Loucy (cell line): Measurements from ENCODE around the gene CCND1.

ENCODE experiments used
- H2AFZ ChIP-seq: fragments of 200-600 bp; sonication (generic); 2 replicates; pipeline ENCODE4 v1.6.0; 2016; ENCODE audit warnings: antibody characterized with exemption, mild to moderate bottlenecking, low read length, moderate library complexity
- H3F3A ChIP-seq: fragments of 200-600 bp; 2 replicates; pipeline ENCODE4 v1.6.0; 2016; ENCODE audit warnings: antibody characterized with exemption, low read depth, mild to moderate bottlenecking
- H3K27me3 ChIP-seq: fragments of 200-600 bp; sonication (generic); 2 replicates; pipeline ENCODE4 v1.6.1; 2014; ENCODE audit warnings: low read length, mild to moderate bottlenecking; ENCODE audit not compliant: insufficient read depth, poor library complexity, severe bottlenecking
- H3K36me3 ChIP-seq: fragments of 200-600 bp; sonication (generic); 2 replicates; pipeline ENCODE4 v1.6.1; 2016; ENCODE audit warnings: low read length; ENCODE audit not compliant: insufficient read depth
- H3K4me1 ChIP-seq: fragments of 200-600 bp; sonication (generic); 2 replicates; pipeline ENCODE4 v1.5.1; 2014; ENCODE audit warnings: low read length, mild to moderate bottlenecking; ENCODE audit not compliant: insufficient read depth, poor library complexity, severe bottlenecking
- H3K4me2 ChIP-seq: fragments of 200-600 bp; sonication (generic); 2 replicates; pipeline ENCODE4 v1.6.0; 2014; ENCODE audit warnings: antibody characterized with exemption, low read length, low read depth, mild to moderate bottlenecking; ENCODE audit not compliant: poor library complexity, severe bottlenecking
- H3K4me3 ChIP-seq: fragments of 200-600 bp; sonication (generic); 2 replicates; pipeline ENCODE4 v1.5.1; 2014; ENCODE audit warnings: low read length, mild to moderate bottlenecking, mixed read lengths; ENCODE audit not compliant: poor library complexity, severe bottlenecking
- H3K79me2 ChIP-seq: fragments of 200-600 bp; sonication (generic); 2 replicates; pipeline ENCODE4 v1.6.1; 2014; ENCODE audit warnings: low read length; ENCODE audit not compliant: insufficient read depth
- H3K9ac ChIP-seq: fragments of 200-600 bp; sonication (generic); 2 replicates; pipeline ENCODE4 v1.6.0; 2014; ENCODE audit warnings: mild to moderate bottlenecking, low read depth, low read length, moderate library complexity; ENCODE audit not compliant: poor library complexity, severe bottlenecking
- H3K9me2 ChIP-seq: fragments of 200-600 bp; sonication (generic); replicated peaks from 2 replicates; pipeline ENCODE4 v1.6.1; 2016; ENCODE audit warnings: low read depth, low read length, mixed read lengths
- H3K9me3 ChIP-seq: fragments of 200-600 bp; sonication (generic); 2 replicates; pipeline ENCODE4 v1.6.1; 2014; ENCODE audit warnings: mild to moderate bottlenecking, antibody characterized with exemption, low read length, low read depth; ENCODE audit not compliant: insufficient read depth
- H4K20me1 ChIP-seq: fragments of 200-600 bp; sonication (generic); 2 replicates; pipeline ENCODE4 v1.6.0; 2014; ENCODE audit warnings: antibody characterized with exemption, low read length, mild to moderate bottlenecking; ENCODE audit not compliant: insufficient read depth, poor library complexity, severe bottlenecking
- CTCF ChIP-seq: fragments of 200-600 bp; sonication (generic); conservative IDR thresholded peaks from 2 replicates; pipeline ENCODE4 v1.5.1; 2014; ENCODE audit warnings: mild to moderate bottlenecking, antibody characterized with exemption, low read length
- EZH2phosphoT487 ChIP-seq: fragments of 200-600 bp; IDR thresholded peaks from 2 replicates; pipeline ENCODE4 v1.6.1; 2018; ENCODE audit warnings: antibody characterized with exemption, mild to moderate bottlenecking, moderate library complexity, borderline replicate concordance

Gene CCND1

GRCh38 chr11:69677749-69678148, 36.8 kb downstream of the CCND1 start:
- Histone ChIP-seq H2AFZ (no peak overlapping the region), H3K4me3 (no peak overlapping the region), H3K9me2 (no peaks in the 10 kb centered on the region), H3K27me3 (no peaks in the 10 kb centered on the region), H3K4me1 (peaks cover 18% of the 10 kb centered on the region), H3K9ac (no peak overlapping the region), H3K4me2 (no peak overlapping the region), H3K79me2 (peaks cover 24% of the 10 kb centered on the region), H3K9me3 (no peaks in the 10 kb centered on the region), H3K36me3 (no peaks in the 10 kb centered on the region), H4K20me1 (peaks cover 19% of the 10 kb centered on the region), H3F3A (no peaks in the 10 kb centered on the region)
- TF ChIP-seq EZH2phosphoT487: no peak
- TF ChIP-seq CTCF: no peak

- no peak overlapping the region for H3K4me2 ChIP-seq
- no peaks in the 10 kb centered on the region for H4K20me1 ChIP-seq
- no peaks in the 10 kb centered on the region for H3K36me3 ChIP-seq
- no peaks in the 10 kb centered on the region for H3K79me2 ChIP-seq
- H2AFZ ChIP-seq: no peak overlapping the region
- no peaks in the 10 kb centered on the region for H3K27me3 ChIP-seq
- H3K9me2 ChIP-seq: no peaks in the 10 kb centered on the region
- H3F3A ChIP-seq: no peaks in the 10 kb centered on the region
- H3K4me3 ChIP-seq: no peak overlapping the region
- H3K9ac ChIP-seq: no peak overlapping the region
- no peaks in the 10 kb centered on the region for H3K9me3 ChIP-seq
- no peaks in the 10 kb centered on the region for H3K4me1 ChIP-seq
- TF ChIP-seq CTCF (no peak), EZH2phosphoT487 (no peak)
Observed at GRCh38 chr11:69680688-69681087, 39.7 kb downstream of the CCND1 start.

GRCh38 chr11:69682221-69682620, 41.3 kb downstream of the CCND1 start:
- H3F3A ChIP-seq: no peaks in the 10 kb centered on the region
- no peaks in the 10 kb centered on the region for H4K20me1 ChIP-seq
- TF ChIP-seq EZH2phosphoT487: no peak
- TF ChIP-seq CTCF: no peak
- H3K9me2 ChIP-seq: no peaks in the 10 kb centered on the region
- H3K4me2 ChIP-seq: no peak overlapping the region
- no peak overlapping the region for H3K4me3 ChIP-seq
- H3K79me2 ChIP-seq: no peaks in the 10 kb centered on the region
- no peak overlapping the region for H2AFZ ChIP-seq
- H3K4me1 ChIP-seq: no peaks in the 10 kb centered on the region
- H3K27me3 ChIP-seq: no peaks in the 10 kb centered on the region
- no peaks in the 10 kb centered on the region for H3K36me3 ChIP-seq
- H3K9me3 ChIP-seq: no peaks in the 10 kb centered on the region
- H3K9ac ChIP-seq: no peak overlapping the region
